Fibroblast of upper back skin (primary cell): ENCODE results near the gene SFXN1.

Experiments used
- DNase-seq: peaks from one replicate; pipeline ENCODE4 v3.0.0-alpha.2; 2013

Gene SFXN1

GRCh38 chr5:175544108-175544511 is 65.8 kb downstream of the SFXN1 start:
- no peak for DNase-seq

DNA sequence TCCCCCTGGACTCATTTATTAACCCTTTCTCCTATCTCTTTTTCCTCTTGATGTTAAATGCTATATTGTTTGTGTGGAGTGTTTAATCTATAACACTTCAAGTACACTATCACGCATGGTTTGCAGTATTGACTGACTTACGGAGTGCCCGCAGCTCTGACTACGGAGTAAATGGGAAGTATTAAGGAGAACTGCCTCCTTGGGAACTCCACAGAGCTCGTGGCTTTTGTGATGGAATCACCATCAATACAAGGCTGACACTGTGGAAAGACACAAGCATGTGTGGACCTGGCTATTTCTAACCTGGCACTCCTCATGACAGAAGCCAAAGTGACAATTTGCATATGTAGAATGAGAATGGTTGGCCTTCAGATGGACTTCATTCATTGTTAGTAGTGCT is 66.2 kb downstream of the SFXN1 start:
- DNase-seq: no peak

DNA sequence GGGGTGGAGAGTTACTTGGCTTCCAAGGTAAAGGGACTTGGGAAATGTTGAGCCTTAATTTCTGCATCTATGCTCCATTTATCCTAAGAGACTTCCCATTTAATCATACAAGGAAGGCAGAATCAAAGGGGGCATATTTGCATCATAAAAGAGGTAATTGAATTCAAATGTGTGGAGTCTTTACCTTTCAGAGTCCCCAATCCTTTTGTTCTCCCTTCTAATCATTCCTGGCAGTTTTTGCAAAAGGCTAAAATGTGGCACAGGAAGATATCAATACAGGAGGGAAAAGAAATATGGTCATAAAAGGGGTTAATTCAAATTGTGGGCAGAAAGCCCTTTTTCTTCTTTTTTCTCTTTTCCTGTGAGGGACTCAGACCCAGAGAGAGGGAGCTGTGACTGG is 69.5 kb downstream of the SFXN1 start:
- DNase-seq: no peak

DNA sequence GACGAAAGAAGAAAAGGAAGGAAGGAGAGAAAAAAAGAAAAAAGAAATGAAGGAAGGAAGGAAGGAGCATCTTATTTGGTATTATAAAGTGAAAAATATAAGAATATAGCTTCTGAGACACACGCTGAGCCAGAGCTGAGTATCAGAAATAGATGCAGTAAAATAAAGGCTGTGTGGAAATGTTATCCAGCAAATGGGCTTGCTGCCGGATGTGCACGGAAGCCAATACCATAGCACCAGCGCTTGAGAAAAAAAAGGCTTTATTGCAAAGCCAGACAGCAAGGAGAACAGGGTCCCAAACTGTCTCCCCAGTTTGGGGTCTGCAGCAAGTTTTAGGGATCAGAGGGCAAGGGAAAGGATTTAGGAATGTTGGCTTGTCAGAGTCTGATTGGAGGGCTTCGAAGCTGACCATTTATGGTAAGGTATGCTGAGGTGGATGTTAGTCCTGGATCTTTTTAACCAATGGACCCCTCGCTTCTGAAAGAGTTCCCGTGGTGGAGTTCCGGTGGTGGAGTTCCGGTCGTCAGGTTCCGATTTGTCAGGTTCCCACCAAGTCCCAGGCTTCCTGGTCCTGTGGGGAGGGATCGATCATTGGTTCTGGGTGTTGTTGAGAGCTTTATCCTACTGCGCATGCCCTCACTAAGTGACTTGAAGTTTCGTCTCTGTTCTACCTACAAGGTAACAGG is 70.4 kb downstream of the SFXN1 start:
- DNase-seq: no peak

DNA sequence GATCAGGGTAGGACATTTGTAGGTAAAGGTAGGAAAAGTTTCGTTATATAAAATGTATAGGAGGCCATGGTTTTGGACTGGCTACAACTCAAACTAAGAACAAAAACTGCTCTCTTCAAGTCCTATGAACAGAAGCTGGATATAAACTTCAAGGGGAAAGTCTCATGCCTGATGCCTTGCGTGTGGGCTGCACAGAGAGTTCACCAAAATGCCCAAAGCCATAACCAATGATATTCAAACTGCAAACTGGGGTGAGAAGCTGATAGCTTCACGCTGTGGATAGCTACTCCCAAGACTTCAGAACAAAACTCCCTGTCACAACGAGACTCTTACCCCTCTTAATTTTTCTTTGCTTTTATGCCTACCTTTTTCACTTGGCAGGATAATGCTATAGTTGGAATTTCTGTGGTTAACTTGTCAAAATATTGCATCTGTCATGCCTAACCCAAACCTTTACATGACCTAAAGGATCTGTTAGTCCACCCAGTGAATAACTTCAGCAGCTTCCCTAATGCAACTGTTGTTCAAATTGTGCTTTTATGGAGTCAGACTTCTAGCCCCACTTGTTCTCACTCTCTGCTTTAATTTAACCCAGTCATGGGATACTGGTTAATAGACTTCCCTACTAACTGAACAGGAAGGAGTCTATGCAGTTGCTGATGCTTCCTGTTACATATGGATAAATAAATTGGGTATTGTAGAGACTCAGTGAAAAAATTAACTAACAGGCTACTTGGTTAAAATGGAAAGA is 71.9 kb downstream of the SFXN1 start:
- DNase-seq: no peak

GRCh38 chr5:175551266-175551665 is 72.9 kb downstream of the SFXN1 start:
- DNase-seq: no peak

GRCh38 chr5:175554296-175554695 is 75.9 kb downstream of the SFXN1 start:
- DNase-seq: no peak

DNA sequence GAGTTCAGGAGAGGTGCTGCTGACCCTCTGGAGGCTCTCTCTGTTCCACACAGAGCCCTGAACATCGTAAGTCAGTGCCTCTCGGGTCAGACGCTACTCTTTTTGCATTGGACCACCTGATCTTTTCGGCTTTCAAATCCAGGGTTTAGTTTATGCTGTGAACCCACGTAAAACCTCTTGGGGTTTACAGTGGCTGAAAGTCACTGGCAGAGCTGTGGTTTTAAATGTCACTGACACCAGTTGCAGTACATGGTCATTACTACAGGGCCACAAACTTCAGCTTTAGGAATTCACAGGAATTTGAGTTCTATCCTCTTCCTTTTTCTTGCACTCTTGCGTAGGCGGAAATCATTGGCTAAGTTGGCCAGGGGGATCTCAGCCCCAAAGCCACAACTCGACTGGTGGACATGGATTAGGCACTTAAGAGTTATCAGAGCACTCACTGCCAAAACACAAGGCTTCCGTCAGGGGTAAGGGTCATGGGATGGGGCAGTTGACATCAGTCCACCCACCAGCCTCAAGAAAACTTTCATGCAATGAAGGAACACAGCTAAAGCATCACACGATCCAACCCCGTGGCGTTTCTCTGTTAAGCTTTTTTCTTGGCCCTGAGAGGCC is 76.9 kb downstream of the SFXN1 start:
- DNase-seq: no peak

DNA sequence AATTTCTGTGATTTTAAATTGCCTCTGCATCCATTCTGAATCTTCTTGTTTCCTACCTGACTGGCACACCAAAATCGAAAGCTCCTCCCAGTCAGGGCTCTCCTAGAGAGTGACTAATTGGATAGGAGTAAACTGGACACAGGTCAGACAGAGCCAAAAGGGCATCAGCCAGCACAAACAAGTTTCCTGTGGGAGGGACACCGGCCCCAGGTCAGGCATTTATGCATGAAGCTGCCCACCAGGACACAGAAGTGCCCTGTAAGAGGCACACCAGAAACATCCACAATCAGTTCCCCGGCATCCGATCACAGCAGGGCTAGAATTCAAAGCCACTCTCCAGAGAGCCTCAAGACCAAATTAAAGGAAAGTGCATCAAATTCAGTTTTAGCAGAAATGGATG is 78.4 kb downstream of the SFXN1 start:
- no peak for DNase-seq

DNA sequence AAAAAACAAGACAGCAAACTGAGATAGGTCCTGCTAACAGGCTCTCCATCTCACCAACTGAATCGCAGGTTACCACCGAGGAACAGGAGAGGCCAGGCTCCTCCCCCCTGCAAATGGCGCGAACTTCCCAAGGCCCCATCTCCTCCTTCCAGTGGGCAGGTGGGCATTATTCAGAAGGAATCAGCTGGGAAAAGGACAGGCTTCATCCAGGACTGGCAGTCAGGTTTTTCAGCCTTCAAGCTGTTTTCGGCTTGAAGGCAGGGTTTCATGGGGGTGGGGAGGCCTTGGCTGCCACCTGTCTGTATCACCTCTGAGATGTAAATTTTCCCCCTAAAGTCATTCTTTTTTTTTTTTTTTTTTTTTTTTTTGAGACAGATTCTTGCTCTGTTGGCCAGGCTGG is 79.4 kb downstream of the SFXN1 start:
- DNase-seq: no peak

GRCh38 chr5:175558801-175559480 is 80.6 kb downstream of the SFXN1 start:
- DNase-seq: no peak

- no peak for DNase-seq
Measured at GRCh38 chr5:175560011-175560410, 81.7 kb downstream of the SFXN1 start.

DNA sequence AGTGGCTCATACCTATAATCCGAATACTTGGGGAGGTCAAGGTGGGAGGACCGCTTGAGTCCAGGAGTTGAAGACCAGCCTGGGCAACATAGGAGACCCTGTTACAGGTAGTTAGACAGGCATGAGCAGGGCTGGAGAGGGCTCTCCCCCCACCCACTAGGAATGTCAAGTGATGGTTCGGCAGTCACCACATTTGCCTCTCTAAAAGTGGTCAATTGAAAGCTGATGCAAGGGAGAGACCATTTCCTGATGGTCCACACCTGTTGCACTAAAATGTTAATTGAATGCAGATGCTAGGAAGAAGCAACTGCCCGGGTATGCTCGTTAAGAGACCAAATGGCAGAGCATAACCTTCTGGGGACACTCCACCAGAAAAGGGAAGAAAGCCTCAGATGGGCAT is 82.7 kb downstream of the SFXN1 start:
- no peak for DNase-seq

- DNase-seq: no peak
Measured at GRCh38 chr5:175564716-175565115, 86.4 kb downstream of the SFXN1 start.

GRCh38 chr5:175566697-175567096 is 88.3 kb downstream of the SFXN1 start:
- no peak for DNase-seq

DNA sequence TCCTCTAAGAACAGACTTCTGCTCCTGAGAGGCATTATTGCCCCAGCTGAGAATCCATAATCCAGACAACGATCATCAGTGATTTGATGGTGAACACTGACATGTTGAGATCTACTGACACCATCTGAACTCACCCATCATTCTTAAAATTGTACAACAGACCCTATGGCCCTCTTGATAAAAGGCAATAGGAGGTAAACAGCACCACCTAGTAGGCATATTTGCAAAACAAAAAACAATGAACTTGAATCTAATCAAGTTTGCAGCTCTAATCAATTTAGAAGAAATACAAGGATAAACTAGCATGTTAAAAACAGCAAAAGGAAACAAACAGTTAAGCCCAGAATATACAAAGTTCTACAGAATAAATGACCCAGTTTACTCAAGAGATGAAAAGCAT is 89.6 kb downstream of the SFXN1 start:
- no peak for DNase-seq

- no peak for DNase-seq
Measured at GRCh38 chr5:175569701-175570100, 91.3 kb downstream of the SFXN1 start.

DNA sequence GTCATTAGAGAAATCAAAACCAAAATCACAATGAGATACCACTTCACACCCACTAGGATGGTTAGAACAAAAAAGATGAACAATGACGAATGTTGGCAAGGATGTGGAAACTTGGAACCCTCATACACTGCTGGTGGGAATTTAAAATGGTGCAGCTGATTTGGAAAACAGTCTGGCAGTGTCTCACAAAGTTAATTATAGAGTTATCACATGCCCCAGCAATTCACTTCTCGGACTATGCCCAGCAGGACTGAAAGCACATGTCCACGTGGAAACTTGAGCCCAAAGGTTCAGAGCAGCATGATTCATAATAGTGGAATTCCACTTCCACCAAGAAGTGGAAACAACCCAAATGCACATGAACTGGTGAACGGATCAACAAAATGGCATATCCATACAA is 94.5 kb downstream of the SFXN1 start:
- no peak for DNase-seq

GRCh38 chr5:175573493-175574269 is 95.3 kb downstream of the SFXN1 start:
- DNase-seq: no peak

GRCh38 chr5:175575301-175575700 is 96.9 kb downstream of the SFXN1 start:
- no peak for DNase-seq

- no peak for DNase-seq
Measured at GRCh38 chr5:175576096-175576495, 97.7 kb downstream of the SFXN1 start.

DNA sequence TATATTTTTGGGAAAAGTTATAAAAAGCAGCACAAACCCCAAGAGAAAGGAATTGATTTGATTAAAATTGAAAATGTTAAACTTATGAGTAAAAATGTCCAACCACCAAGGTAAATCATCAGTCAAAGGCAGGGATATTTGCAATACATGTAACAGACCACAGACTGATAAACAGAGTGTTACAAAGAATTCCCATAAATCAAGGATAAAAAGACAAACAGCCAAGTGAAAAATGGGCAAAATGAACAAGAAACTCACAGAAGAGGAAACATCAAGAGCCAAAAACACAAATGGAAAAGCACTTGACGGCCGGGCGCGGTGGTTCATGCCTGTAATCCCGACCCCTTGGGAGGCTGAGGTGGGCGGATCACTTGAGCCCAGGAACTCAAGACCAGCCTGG is 98.2 kb downstream of the SFXN1 start:
- DNase-seq: peak; percentile 10
